ENCODE results near the gene FAM110D. TPM values are rescaled to one million over a fixed set of nuclear protein-coding genes. Genes with fewer than 3 reads are reported as not detected.

FAM110D gene
- total RNA-seq, 1 experiment from 2014 or later, result not detected

GRCh38 chr1:26119892-26120608, 38.8 kb upstream of the FAM110D start:
- Histone ChIP-seq H3K27me3 (ENCODE audit: low read length) (no peaks in the 10 kb centered on the region), H3K4me2 (ENCODE audit: low read depth, low read length, poor library complexity, severe bottlenecking) (no peak overlapping the region), H3K36me3 (ENCODE audit: insufficient read depth, low read length) (peaks cover 9% of the 10 kb centered on the region), H3K4me3 (ENCODE audit: low read length) (no peak overlapping the region), H3K4me1 (ENCODE audit: low read length) (peaks cover 2% of the 10 kb centered on the region), H4K20me1 (ENCODE audit: insufficient read depth, low read depth, low read length) (peaks cover 8% of the 10 kb centered on the region; the same call in 1 of the 2 replicates), H3K9me3 (ENCODE audit: low read length) (no peaks in the 10 kb centered on the region), H2AFZ (ENCODE audit: low read length) (no peak overlapping the region), H3K27ac (ENCODE audit: low read length) (no peak overlapping the region), H3K9me2 (replicated peaks; ENCODE audit: insufficient read depth, low read length) (no peaks in the 10 kb centered on the region), H3K79me2 (ENCODE audit: low read length) (peaks cover under 1% of the 10 kb centered on the region; the same call in 1 of the 2 replicates), H3K9ac (ENCODE audit: low read length) (no peak overlapping the region)
- no peak for DNase-seq

GRCh38 chr1:26121854-26122773, 36.8 kb upstream of the FAM110D start:
- H3K79me2 ChIP-seq (ENCODE audit: low read length), result no peaks in the 10 kb centered on the region
- H4K20me1 ChIP-seq (ENCODE audit: insufficient read depth, low read depth, low read length), result peaks cover 10% of the 10 kb centered on the region; the same call in 1 of the 2 replicates
- H3K27ac ChIP-seq (ENCODE audit: low read length), result no peak overlapping the region
- no peaks in the 10 kb centered on the region for H3K9me3 ChIP-seq (ENCODE audit: low read length)
- no peaks in the 10 kb centered on the region for H3K27me3 ChIP-seq (ENCODE audit: low read length)
- no peak overlapping the region for H2AFZ ChIP-seq (ENCODE audit: low read length)
- H3K4me3 ChIP-seq (ENCODE audit: low read length), result no peak overlapping the region
- no peaks in the 10 kb centered on the region for H3K9me2 ChIP-seq (replicated peaks; ENCODE audit: insufficient read depth, low read length)
- peaks cover 9% of the 10 kb centered on the region for H3K36me3 ChIP-seq (ENCODE audit: insufficient read depth, low read length)
- no peak for DNase-seq
- no peak overlapping the region for H3K9ac ChIP-seq (ENCODE audit: low read length)
- H3K4me2 ChIP-seq (ENCODE audit: low read depth, low read length, poor library complexity, severe bottlenecking), result no peak overlapping the region
- H3K4me1 ChIP-seq (ENCODE audit: low read length), result peaks cover 13% of the 10 kb centered on the region

- H3K4me2 ChIP-seq (ENCODE audit: low read depth, low read length, poor library complexity, severe bottlenecking), result no peak overlapping the region
These were observed 35.6 kb upstream of the FAM110D start for GRCh38 chr1:26122988-26123973.

GRCh38 chr1:26124418-26125331, 34.2 kb upstream of the FAM110D start:
- no peak for DNase-seq
- Histone ChIP-seq H2AFZ (ENCODE audit: low read length) (no peak overlapping the region), H3K9me3 (ENCODE audit: low read length) (no peaks in the 10 kb centered on the region), H3K9ac (ENCODE audit: low read length) (no peak overlapping the region), H3K36me3 (ENCODE audit: insufficient read depth, low read length) (peaks cover 9% of the 10 kb centered on the region), H3K4me2 (ENCODE audit: low read depth, low read length, poor library complexity, severe bottlenecking) (no peak overlapping the region), H3K4me1 (ENCODE audit: low read length) (peaks cover 13% of the 10 kb centered on the region), H3K27me3 (ENCODE audit: low read length) (no peaks in the 10 kb centered on the region), H3K79me2 (ENCODE audit: low read length) (no peaks in the 10 kb centered on the region), H3K27ac (ENCODE audit: low read length) (no peak overlapping the region), H4K20me1 (ENCODE audit: insufficient read depth, low read depth, low read length) (peaks cover 10% of the 10 kb centered on the region; the same call in 1 of the 2 replicates), H3K4me3 (ENCODE audit: low read length) (no peak overlapping the region), H3K9me2 (replicated peaks; ENCODE audit: insufficient read depth, low read length) (no peaks in the 10 kb centered on the region)

More at GRCh38 chr1:26122988-26123973, 35.6 kb upstream of the FAM110D start:
- peaks cover 13% of the 10 kb centered on the region for H3K4me1 ChIP-seq (ENCODE audit: low read length)
- peaks cover 10% of the 10 kb centered on the region; the same call in 1 of the 2 replicates for H4K20me1 ChIP-seq (ENCODE audit: insufficient read depth, low read depth, low read length)
- H2AFZ ChIP-seq (ENCODE audit: low read length), result no peak overlapping the region
- no peak for DNase-seq
- H3K4me3 ChIP-seq (ENCODE audit: low read length), result no peak overlapping the region
- H3K9me2 ChIP-seq (replicated peaks; ENCODE audit: insufficient read depth, low read length), result no peaks in the 10 kb centered on the region
- H3K27ac ChIP-seq (ENCODE audit: low read length), result no peak overlapping the region
- H3K79me2 ChIP-seq (ENCODE audit: low read length), result no peaks in the 10 kb centered on the region
- H3K9me3 ChIP-seq (ENCODE audit: low read length), result no peaks in the 10 kb centered on the region
- H3K36me3 ChIP-seq (ENCODE audit: insufficient read depth, low read length), result peaks cover 9% of the 10 kb centered on the region
- H3K9ac ChIP-seq (ENCODE audit: low read length), result no peak overlapping the region
- no peaks in the 10 kb centered on the region for H3K27me3 ChIP-seq (ENCODE audit: low read length)

GRCh38 chr1:26125382-26125781, 33.5 kb upstream of the FAM110D start:
- no peaks in the 10 kb centered on the region for H3K79me2 ChIP-seq (ENCODE audit: low read length)
- no peak overlapping the region for H3K27ac ChIP-seq (ENCODE audit: low read length)

GRCh38 chr1:26125946-26126320, 32.9 kb upstream of the FAM110D start:
- H2AFZ ChIP-seq (ENCODE audit: low read length), result no peak overlapping the region
- H3K9ac ChIP-seq (ENCODE audit: low read length), result no peak overlapping the region
- no peaks in the 10 kb centered on the region for H3K9me3 ChIP-seq (ENCODE audit: low read length)
- H3K27ac ChIP-seq (ENCODE audit: low read length), result no peak overlapping the region
- no peak overlapping the region for H3K4me3 ChIP-seq (ENCODE audit: low read length)
- no peaks in the 10 kb centered on the region for H3K79me2 ChIP-seq (ENCODE audit: low read length)
- peaks cover 10% of the 10 kb centered on the region; the same call in 1 of the 2 replicates for H4K20me1 ChIP-seq (ENCODE audit: insufficient read depth, low read depth, low read length)
- no peak for DNase-seq
- peaks cover 13% of the 10 kb centered on the region for H3K4me1 ChIP-seq (ENCODE audit: low read length)
- no peaks in the 10 kb centered on the region for H3K27me3 ChIP-seq (ENCODE audit: low read length)
- no peaks in the 10 kb centered on the region for H3K9me2 ChIP-seq (replicated peaks; ENCODE audit: insufficient read depth, low read length)
- H3K4me2 ChIP-seq (ENCODE audit: low read depth, low read length, poor library complexity, severe bottlenecking), result no peak overlapping the region
- peaks cover 9% of the 10 kb centered on the region for H3K36me3 ChIP-seq (ENCODE audit: insufficient read depth, low read length)

More at GRCh38 chr1:26125382-26125781, 33.5 kb upstream of the FAM110D start:
- Histone ChIP-seq H4K20me1 (ENCODE audit: insufficient read depth, low read depth, low read length) (peaks cover 10% of the 10 kb centered on the region; the same call in 1 of the 2 replicates), H3K36me3 (ENCODE audit: insufficient read depth, low read length) (peaks cover 9% of the 10 kb centered on the region), H3K9me3 (ENCODE audit: low read length) (no peaks in the 10 kb centered on the region), H3K27me3 (ENCODE audit: low read length) (no peaks in the 10 kb centered on the region), H3K4me3 (ENCODE audit: low read length) (no peak overlapping the region), H3K9me2 (replicated peaks; ENCODE audit: insufficient read depth, low read length) (no peaks in the 10 kb centered on the region), H3K4me2 (ENCODE audit: low read depth, low read length, poor library complexity, severe bottlenecking) (no peak overlapping the region), H2AFZ (ENCODE audit: low read length) (no peak overlapping the region), H3K9ac (ENCODE audit: low read length) (no peak overlapping the region), H3K4me1 (ENCODE audit: low read length) (peaks cover 13% of the 10 kb centered on the region)
- no peak for DNase-seq

All from Karpas-422 (cell line).